Natural killer cell (primary cell): ENCODE measurements around the gene STX8. TPM values are rescaled to one million over a fixed set of nuclear protein-coding genes. Genes with fewer than 3 reads are reported as not detected.
"Not testable (repeated sequence)": the region's sequence is repeated elsewhere in the genome, so short reads cannot be mapped to it uniquely, and the experiment has no call there.

Source experiments
- ATAC-seq, 3 donors: fragments of 150-1000 bp in 2 of 3; fragments of 200-7000 bp in 1 of 3; cut with Tn5 transposase; 1 replicate in 1 of 3; 2 replicates in 2 of 3; pipeline ENCODE4 v1.10.0; 2021; ENCODE audit warnings: mild to moderate bottlenecking in 2 of 3, moderate library complexity in 2 of 3
- DNase-seq, 2 donors: peaks; one replicate each; pipeline versions ENCODE4 v3.0.0 to v3.0.0-alpha.2; 2013 to 2021; ENCODE audit warnings: mixed read lengths in 1 of 2
- H3K27ac ChIP-seq: one replicate; pipeline ENCODE4 v1.5.1; 2013; ENCODE audit warnings: mild to moderate bottlenecking, low read length
- H3K27me3 ChIP-seq: one replicate; pipeline ENCODE4 v1.6.1; 2013; ENCODE audit warnings: low read length; ENCODE audit not compliant: control insufficient read depth, insufficient read depth
- H3K36me3 ChIP-seq: one replicate; pipeline ENCODE4 v1.6.1; 2013; ENCODE audit warnings: low read length; ENCODE audit not compliant: control insufficient read depth, insufficient read depth
- H3K4me1 ChIP-seq: one replicate; pipeline ENCODE4 v1.6.1; 2013; ENCODE audit warnings: low read length; ENCODE audit not compliant: control insufficient read depth, insufficient read depth
- H3K4me3 ChIP-seq: one replicate; pipeline ENCODE4 v1.5.1; 2013; ENCODE audit warnings: low read length
- H3K9me3 ChIP-seq: one replicate; pipeline ENCODE4 v1.6.1; 2013; ENCODE audit warnings: low read length; ENCODE audit not compliant: control insufficient read depth, insufficient read depth
- H3K27ac Mint-ChIP-seq, 2 donors: one replicate each; pipeline ENCODE4 v1.8.0; 2022; ENCODE audit warnings: mild to moderate bottlenecking in 2 of 2, mixed read lengths in 2 of 2, moderate library complexity in 1 of 2
- H3K27me3 Mint-ChIP-seq, 2 donors: one replicate each; pipeline ENCODE4 v1.8.0; 2022; ENCODE audit warnings: low read depth in 2 of 2, mixed read lengths in 2 of 2
- H3K36me3 Mint-ChIP-seq: one replicate; pipeline ENCODE4 v1.8.0; 2022; ENCODE audit warnings: mixed read lengths
- H3K4me1 Mint-ChIP-seq, 2 donors: one replicate each; pipeline ENCODE4 v1.8.0; 2022; ENCODE audit warnings: mixed read lengths in 2 of 2
- H3K4me3 Mint-ChIP-seq: one replicate; pipeline ENCODE4 v1.8.0; 2022; ENCODE audit warnings: mild to moderate bottlenecking, moderate library complexity, mixed read lengths
- H3K9me3 Mint-ChIP-seq, 2 donors: one replicate each; pipeline ENCODE4 v1.8.0; 2022; ENCODE audit warnings: mixed read lengths in 2 of 2
- CTCF ChIP-seq: fragments of 200-600 bp; IDR thresholded peaks from one replicate; pipeline ENCODE4 v1.8.0; 2022; ENCODE audit warnings: antibody characterized with exemption
- WGBS: methylation state at CpG from one replicate; pipeline ENCODE4 v1.1.7; 2013; ENCODE audit warnings: missing lambda C conversion rate; ENCODE audit not compliant: insufficient coverage; 5-methylcytosine and 5-hydroxymethylcytosine counted together
- intact Hi-C: fragments of 100-400 bp; cut with micrococcal nuclease; formaldehyde crosslinking; loops from one replicate; pipeline ENCODE4 v1.14.2; 2022
- total RNA-seq, 4 donors: library from RNA; stranded (reverse); fragments of 120-200 nt in 1 of 4; gene quantifications; one replicate each; pipeline versions ENCODE4 v1.2.3 to v1.2.4, GENCODE V29; 2013 to 2022

The STX8 gene
- total RNA-seq, 3 donors from 2014 or later (not counting 1 experiment from before 2014, with no cell fraction given): 96.3 to 141 (median 120) TPM

GRCh38 chr17:9612006-9612405, 36.4 kb upstream of the STX8 start:
- no peak for TF ChIP-seq CTCF
- Mint-ChIP-seq H3K9me3 (no peaks in the 10 kb centered on the region), H3K36me3 (no peaks in the 10 kb centered on the region), H3K27me3 (peaks cover 6 to 22% of the 10 kb centered on the region in 2 donors), H3K27ac (no peak overlapping the region), H3K4me3 (no peak overlapping the region), H3K4me1 (no peaks in the 10 kb centered on the region)
- Histone ChIP-seq H3K36me3 (no peaks in the 10 kb centered on the region), H3K4me3 (no peak overlapping the region), H3K9me3 (no peaks in the 10 kb centered on the region), H3K4me1 (no peaks in the 10 kb centered on the region), H3K27ac (no peak overlapping the region), H3K27me3 (no peaks in the 10 kb centered on the region)
- ATAC-seq (no peak), DNase-seq (no peak)
- 75% methylated on average over 9 of the region's 9 CpGs for WGBS
- intact Hi-C loops: no loop called here

- H3K9me3 ChIP-seq: no peaks in the 10 kb centered on the region
- no peak for TF ChIP-seq CTCF
These were observed 35.9 kb upstream of the STX8 start for GRCh38 chr17:9611557-9611956.

GRCh38 chr17:9607058-9607457, 31.4 kb upstream of the STX8 start:
- H3K27ac ChIP-seq, H3K4me3 Mint-ChIP-seq, H3K9me3 Mint-ChIP-seq, H3K36me3 ChIP-seq, DNase-seq, H3K4me1 Mint-ChIP-seq, H3K27me3 ChIP-seq, H3K36me3 Mint-ChIP-seq, H3K4me3 ChIP-seq, H3K4me1 ChIP-seq, ATAC-seq, H3K27ac Mint-ChIP-seq, H3K9me3 ChIP-seq, intact Hi-C loops: not testable (repeated sequence)
- H3K27me3 Mint-ChIP-seq: peaks cover 9 to 19% of the 10 kb centered on the region in 2 donors
- 59% methylated on average over 3 of the region's 5 CpGs for WGBS

More at GRCh38 chr17:9611557-9611956, 35.9 kb upstream of the STX8 start:
- no peaks in the 10 kb centered on the region for H3K36me3 Mint-ChIP-seq
- H3K36me3 ChIP-seq: no peaks in the 10 kb centered on the region
- WGBS: no CpG with 5 or more reads among the region's 2 CpGs
- peaks cover 6 to 22% of the 10 kb centered on the region in 2 donors for H3K27me3 Mint-ChIP-seq
- H3K4me1 Mint-ChIP-seq: no peaks in the 10 kb centered on the region
- intact Hi-C loops: no loop called here
- H3K27ac Mint-ChIP-seq: no peak overlapping the region
- no peak overlapping the region for H3K4me3 Mint-ChIP-seq
- H3K9me3 Mint-ChIP-seq: no peaks in the 10 kb centered on the region
- H3K27ac ChIP-seq: no peak overlapping the region
- DNase-seq (no peak), ATAC-seq (no peak)
- no peaks in the 10 kb centered on the region for H3K4me1 ChIP-seq
- no peak overlapping the region for H3K4me3 ChIP-seq
- no peaks in the 10 kb centered on the region for H3K27me3 ChIP-seq

GRCh38 chr17:9606453-9606852, 30.8 kb upstream of the STX8 start:
- H3K4me1 Mint-ChIP-seq: no peaks in the 10 kb centered on the region
- 87% methylated on average over 6 of the region's 6 CpGs for WGBS
- no peak for ATAC-seq
- Histone ChIP-seq H3K4me1 (no peaks in the 10 kb centered on the region), H3K9me3 (no peaks in the 10 kb centered on the region), H3K36me3 (no peaks in the 10 kb centered on the region), H3K27me3 (no peaks in the 10 kb centered on the region), H3K27ac (no peak overlapping the region), H3K4me3 (no peak overlapping the region)
- no peaks in the 10 kb centered on the region for H3K9me3 Mint-ChIP-seq
- H3K27ac Mint-ChIP-seq: no peak overlapping the region
- TF ChIP-seq CTCF: no peak
- no peaks in the 10 kb centered on the region for H3K36me3 Mint-ChIP-seq
- peaks cover 9 to 19% of the 10 kb centered on the region in 2 donors for H3K27me3 Mint-ChIP-seq
- no peak for DNase-seq
- intact Hi-C loops: no loop called here
- no peak overlapping the region for H3K4me3 Mint-ChIP-seq

- H3K36me3 Mint-ChIP-seq, H3K27me3 ChIP-seq, intact Hi-C loops, H3K9me3 Mint-ChIP-seq, H3K4me3 ChIP-seq, H3K27ac ChIP-seq, H3K27ac Mint-ChIP-seq, H3K36me3 ChIP-seq, ATAC-seq, H3K4me3 Mint-ChIP-seq, H3K4me1 Mint-ChIP-seq, DNase-seq, H3K4me1 ChIP-seq, H3K9me3 ChIP-seq: not testable (repeated sequence)
- WGBS: 91% methylated on average over 1 of the region's 5 CpGs
- peaks cover 7 to 14% of the 10 kb centered on the region in 2 donors for H3K27me3 Mint-ChIP-seq
These were observed 29.0 kb upstream of the STX8 start for GRCh38 chr17:9604583-9604982.
